Measurements from ENCODE around the gene DDIT3.
A peak's percentile ranks its signal among the peaks of the same experiment; 100 is the strongest.
"Not testable (repeated sequence)": the region's sequence is repeated elsewhere in the genome, so short reads cannot be mapped to it uniquely, and the experiment has no call there.

The DDIT3 gene

DNA sequence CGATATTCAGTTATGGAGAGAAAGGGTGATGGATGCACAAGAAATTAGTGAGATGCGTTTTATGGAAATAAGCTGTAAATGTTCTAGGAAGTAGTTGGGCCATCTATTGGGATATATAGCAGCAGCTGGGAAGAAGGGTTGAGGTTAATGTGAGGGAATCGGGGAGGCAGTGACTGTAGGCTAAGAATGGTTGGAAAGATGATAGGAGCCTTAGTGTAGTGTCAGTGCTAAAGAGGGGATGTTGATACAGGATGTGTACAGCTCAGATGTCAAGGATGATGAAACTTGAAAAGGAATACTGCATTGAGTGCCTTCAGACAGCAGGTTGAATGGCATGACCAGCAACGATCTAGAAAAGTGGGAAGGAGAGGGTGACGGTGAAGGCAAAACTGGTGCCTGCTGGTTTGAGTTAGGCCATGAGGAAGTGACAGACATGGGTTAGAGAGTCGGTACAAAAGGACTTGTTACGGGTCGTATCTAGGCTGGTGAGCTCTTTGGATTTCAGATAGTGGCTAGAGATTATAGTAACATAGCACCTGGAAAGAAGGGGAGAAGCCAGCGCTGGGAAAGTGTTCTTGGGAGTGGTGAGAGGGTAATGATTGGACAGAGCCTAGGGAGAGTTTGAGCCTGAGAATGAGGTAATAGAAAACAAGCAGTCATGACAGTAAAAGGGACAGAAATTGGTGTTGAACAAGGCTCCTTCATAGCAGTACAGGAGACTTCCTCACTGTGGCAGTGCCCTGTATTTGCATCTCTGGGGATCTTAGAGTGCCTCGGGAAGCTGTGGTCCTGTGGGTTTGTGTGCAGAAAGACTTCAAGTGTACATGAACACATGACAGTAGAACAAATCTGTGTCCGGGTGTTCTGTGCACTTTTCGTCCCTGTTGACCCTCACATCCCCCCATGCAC lies 22.8 kb downstream of the DDIT3 start:
- DNase-seq (ENCODE audit: low read depth): no peak
- no peak overlapping the region for H3K4me3 ChIP-seq (ENCODE audit: low read depth, low read length)
- no peak for TF ChIP-seq POLR2A (IDR thresholded peaks at IDR 0.05; ENCODE audit: extremely low read depth, insufficient read length)
- TF ChIP-seq, protein P1, sequence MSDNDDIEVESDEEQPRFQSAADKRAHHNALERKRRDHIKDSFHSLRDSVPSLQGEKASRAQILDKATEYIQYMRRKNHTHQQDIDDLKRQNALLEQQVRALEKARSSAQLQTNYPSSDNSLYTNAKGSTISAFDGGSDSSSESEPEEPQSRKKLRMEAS (IDR thresholded peaks at IDR 0.05; ENCODE audit: low read depth, low read length): no peak

DNA sequence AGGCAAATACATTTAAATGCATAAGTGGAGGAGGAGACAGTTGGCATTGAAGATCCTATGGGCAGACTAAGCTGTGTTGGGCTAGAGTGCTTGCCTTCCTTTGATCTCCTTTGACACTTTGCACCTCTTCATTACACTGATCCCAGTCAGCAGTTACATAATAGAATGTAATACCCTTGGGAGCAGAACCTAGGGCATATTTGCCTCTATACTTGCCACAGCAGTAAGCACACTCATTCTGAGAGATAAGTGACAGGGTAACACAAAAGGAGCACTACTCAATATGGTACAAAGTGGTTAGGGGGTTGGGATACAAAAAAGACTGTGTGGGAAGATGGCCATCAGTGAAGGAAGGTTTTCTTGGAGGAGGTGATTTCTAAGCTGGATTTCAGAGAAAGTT lies 23.5 kb downstream of the DDIT3 start:
- DNase-seq (ENCODE audit: low read depth): peak; percentile 28
- no peak overlapping the region for H3K4me3 ChIP-seq (ENCODE audit: low read depth, low read length)
- TF ChIP-seq, protein P1 (IDR thresholded peaks at IDR 0.05; ENCODE audit: low read depth, low read length): no peak
- TF ChIP-seq POLR2A (IDR thresholded peaks at IDR 0.05; ENCODE audit: extremely low read depth, insufficient read length) (no peak), MYC (IDR thresholded peaks at IDR 0.05; ENCODE audit: low read depth, low read length) (no peak)
- TF ChIP-seq, protein P2, sequence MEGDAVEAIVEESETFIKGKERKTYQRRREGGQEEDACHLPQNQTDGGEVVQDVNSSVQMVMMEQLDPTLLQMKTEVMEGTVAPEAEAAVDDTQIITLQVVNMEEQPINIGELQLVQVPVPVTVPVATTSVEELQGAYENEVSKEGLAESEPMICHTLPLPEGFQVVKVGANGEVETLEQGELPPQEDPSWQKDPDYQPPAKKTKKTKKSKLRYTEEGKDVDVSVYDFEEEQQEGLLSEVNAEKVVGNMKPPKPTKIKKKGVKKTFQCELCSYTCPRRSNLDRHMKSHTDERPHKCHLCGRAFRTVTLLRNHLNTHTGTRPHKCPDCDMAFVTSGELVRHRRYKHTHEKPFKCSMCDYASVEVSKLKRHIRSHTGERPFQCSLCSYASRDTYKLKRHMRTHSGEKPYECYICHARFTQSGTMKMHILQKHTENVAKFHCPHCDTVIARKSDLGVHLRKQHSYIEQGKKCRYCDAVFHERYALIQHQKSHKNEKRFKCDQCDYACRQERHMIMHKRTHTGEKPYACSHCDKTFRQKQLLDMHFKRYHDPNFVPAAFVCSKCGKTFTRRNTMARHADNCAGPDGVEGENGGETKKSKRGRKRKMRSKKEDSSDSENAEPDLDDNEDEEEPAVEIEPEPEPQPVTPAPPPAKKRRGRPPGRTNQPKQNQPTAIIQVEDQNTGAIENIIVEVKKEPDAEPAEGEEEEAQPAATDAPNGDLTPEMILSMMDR (IDR thresholded peaks at IDR 0.05; ENCODE audit: low read depth, low read length): no peak

DNA sequence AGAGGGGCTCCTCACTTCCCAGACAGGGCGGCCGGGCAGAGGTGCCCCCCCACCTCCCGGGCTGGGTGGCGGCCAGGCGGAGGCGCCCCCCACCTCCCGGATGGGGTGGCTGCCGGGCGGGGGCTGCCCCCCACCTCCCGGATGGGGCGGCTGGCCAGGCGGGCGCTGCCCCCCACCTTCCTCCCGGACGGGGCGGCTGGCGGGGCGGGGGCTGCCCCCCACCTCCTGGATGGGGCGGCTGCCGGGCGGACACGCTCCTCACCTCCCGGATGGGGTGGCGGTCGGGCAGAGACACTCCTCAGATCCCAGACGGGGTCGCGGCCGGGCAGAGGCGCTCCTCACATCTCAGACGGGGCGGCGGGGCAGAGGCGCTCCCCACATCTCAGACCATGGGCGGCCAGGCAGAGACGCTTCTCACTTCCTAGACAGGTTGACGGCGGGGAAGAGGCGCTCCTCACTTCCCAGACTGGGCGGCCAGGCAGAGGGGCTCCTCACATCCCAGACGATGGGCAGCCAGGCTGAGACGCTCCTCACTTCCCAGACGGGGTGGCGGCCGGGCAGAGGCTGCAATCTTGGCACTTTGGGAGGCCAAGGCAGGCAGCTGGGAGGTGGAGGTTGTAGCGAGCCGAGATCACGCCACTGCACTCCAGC lies 25.1 kb downstream of the DDIT3 start:
- DNase-seq (ENCODE audit: low read depth); H3K4me3 ChIP-seq (ENCODE audit: low read depth, low read length): not testable (repeated sequence)

DNA sequence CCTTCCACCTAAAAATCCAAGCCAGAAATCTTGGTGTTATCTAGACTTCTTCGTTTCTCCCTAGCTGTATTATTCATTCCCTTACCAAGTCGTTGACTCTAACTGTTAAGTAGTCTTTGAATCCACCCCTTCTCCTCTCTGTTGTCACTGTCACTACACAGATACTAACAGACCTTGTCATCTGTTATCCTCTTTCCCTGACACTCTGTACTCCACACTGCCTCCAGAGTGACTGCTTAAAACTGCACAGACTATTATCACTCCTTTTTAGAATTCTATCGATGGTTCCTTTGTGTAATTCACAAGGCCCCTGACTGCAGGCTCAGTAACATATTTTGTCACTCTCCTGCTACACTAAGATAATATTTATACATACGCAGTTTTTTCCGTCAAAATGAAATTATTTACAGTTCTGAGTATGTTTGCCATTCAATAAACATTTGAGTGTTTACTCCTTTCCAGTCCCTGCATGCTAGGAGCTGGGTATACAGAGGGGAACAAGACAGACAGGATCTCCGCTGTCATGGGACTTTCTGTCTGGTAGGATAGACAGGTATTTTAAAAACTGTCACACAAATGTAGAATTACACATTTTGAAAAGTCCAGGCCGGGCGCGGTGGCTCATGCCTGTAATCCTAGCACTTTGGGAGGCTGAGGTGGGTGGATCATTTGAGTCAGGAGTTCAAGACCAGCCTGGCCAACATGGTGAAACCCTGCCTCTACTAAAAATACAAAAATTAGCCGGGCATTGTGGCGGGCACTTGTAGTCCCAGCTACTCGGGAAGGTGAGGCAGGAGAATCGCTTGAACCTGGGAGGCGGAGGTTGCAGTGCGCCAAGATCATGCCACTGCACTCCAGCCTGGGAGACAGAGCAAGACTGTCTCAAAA lies 28.7 kb downstream of the DDIT3 start:
- no peak overlapping the region for H3K4me3 ChIP-seq (ENCODE audit: low read depth, low read length)
- peak; percentile 27 for DNase-seq (ENCODE audit: low read depth)
- no peak for TF ChIP-seq MYC (IDR thresholded peaks at IDR 0.05; ENCODE audit: low read depth, low read length)
- TF ChIP-seq, protein P2 (IDR thresholded peaks at IDR 0.05; ENCODE audit: low read depth, low read length): peak; percentile 25
- TF ChIP-seq, protein P1 (IDR thresholded peaks at IDR 0.05; ENCODE audit: low read depth, low read length): no peak
- no peak for TF ChIP-seq POLR2A (IDR thresholded peaks at IDR 0.05; ENCODE audit: extremely low read depth, insufficient read length)

DNA sequence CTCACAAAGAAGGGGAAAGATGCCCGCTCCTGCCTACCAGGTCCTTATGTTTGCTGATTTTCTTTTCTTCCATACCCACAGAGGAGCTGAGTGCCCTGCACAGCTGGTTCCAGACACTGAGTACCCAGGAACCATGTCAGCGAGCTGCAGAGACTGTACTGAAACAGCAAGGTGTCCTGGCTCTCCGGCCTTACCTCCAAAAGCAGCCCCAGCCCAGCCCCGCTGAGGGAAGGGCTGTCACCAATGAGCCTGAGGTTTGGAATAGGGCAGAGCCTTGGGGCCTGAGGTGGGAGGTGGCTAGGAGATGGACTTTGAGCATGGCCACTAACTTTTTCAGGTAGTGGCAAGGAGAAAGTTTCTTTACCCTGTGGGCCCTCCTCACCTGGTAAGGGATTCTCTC lies 30.2 kb downstream of the DDIT3 start:
- H3K4me3 ChIP-seq (ENCODE audit: low read depth, low read length): no peak overlapping the region
- no peak for DNase-seq (ENCODE audit: low read depth)
- TF ChIP-seq, protein P2 (IDR thresholded peaks at IDR 0.05; ENCODE audit: low read depth, low read length): no peak
- TF ChIP-seq, protein P1 (IDR thresholded peaks at IDR 0.05; ENCODE audit: low read depth, low read length): no peak
- TF ChIP-seq MYC (IDR thresholded peaks at IDR 0.05; ENCODE audit: low read depth, low read length) (no peak), POLR2A (IDR thresholded peaks at IDR 0.05; ENCODE audit: extremely low read depth, insufficient read length) (no peak)

DNA sequence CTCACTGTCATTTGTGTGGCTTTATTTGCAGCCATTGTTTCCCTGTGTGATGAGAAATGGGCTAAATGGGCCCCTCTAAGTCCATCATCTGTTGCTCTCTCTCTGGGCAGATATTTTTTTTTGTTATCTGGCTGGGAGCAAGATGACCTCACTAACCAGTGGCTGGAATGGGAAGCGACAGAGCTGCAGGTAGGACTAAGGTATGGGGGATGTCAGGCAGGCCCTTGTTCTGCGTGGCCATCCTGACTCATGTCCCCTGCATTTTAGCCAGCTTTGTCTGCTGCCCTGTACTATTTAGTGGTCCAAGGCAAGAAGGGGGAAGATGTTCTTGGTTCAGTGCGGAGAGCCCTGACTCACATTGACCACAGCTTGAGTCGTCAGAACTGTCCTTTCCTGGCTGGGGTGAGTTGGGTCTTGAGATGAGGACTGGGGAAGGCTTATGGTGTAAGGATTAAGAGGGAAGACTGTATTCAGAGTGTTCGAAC lies 31.1 kb downstream of the DDIT3 start:
- DNase-seq (ENCODE audit: low read depth): peak; percentile 23
- TF ChIP-seq, protein P1 (IDR thresholded peaks at IDR 0.05; ENCODE audit: low read depth, low read length): no peak
- TF ChIP-seq, protein P2 (IDR thresholded peaks at IDR 0.05; ENCODE audit: low read depth, low read length): no peak
- no peak for TF ChIP-seq MYC (IDR thresholded peaks at IDR 0.05; ENCODE audit: low read depth, low read length)
- TF ChIP-seq POLR2A (IDR thresholded peaks at IDR 0.05; ENCODE audit: extremely low read depth, insufficient read length): no peak
- H3K4me3 ChIP-seq (ENCODE audit: low read depth, low read length): peak overlapping the region; percentile 99

Data from NB4 (cell line).